SW 1271 (cell line): ENCODE data around the gene MCTP2.
A peak's percentile ranks its signal among the peaks of the same experiment; 100 is the strongest.

Experiments
- DNase-seq, 2 experiments: peaks; one replicate each; lab custom pipeline; 2025; lab: John Stamatoyannopoulos, UW

MCTP2 gene

DNA sequence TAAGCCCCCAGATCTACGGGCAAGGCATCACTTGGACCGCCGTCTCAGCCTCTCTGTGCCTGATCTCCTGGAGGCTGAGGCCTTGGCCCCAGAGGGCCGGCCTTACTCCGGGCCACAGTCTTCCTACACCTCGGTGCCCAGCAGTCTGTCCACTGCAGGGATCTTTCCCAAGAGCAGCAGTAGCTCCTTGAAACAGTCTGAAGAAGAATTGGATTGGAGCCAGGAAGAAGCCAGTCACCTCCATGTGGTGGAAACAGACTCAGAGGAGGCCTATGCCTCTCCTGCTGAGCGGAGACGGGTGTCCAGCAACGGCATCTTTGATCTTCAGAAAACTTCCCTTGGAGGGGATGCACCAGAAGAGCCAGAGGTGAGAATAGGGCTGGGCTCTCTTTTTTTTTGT, 67.0 kb downstream of the MCTP2 start:
- no peak for DNase-seq

DNA sequence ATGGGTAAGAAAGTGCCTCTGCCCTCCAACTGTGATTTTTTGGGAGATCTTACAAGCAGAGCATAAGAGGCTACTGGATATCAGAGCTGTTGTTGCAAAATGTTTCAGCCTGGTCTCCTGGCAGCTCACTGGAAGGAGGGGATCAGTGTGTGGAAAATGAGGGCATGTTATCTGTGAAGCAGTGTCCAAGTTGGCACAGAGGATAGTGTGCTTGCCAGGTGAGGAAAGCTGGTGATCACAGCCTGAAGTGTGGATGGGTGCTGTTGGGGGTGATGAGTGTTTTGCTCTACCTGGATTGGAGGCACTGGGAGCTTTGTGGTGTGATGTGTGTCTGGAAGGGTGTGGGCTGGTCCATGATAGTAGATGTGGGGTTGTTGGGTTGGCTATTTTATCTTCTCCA, 69.3 kb downstream of the MCTP2 start:
- no peak for DNase-seq

DNA sequence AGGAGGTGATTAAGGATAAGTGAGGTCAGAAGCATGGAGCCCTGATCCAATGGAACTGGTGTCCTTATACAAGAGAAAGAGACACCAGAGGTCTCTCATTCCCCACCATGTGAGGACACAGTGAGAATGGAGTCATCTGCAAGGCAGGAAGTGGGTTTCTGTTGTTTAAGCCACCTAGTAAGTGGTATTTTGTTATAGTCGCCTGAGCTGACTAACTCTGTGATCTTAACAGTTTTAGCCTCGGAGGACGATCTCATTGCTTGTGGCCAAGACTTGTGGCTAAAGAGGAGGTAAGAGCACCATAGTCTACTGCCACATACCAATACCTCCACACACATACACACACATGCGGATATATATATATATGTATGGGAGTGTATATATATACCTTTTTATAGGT, 73.8 kb downstream of the MCTP2 start:
- DNase-seq: no peak

DNA sequence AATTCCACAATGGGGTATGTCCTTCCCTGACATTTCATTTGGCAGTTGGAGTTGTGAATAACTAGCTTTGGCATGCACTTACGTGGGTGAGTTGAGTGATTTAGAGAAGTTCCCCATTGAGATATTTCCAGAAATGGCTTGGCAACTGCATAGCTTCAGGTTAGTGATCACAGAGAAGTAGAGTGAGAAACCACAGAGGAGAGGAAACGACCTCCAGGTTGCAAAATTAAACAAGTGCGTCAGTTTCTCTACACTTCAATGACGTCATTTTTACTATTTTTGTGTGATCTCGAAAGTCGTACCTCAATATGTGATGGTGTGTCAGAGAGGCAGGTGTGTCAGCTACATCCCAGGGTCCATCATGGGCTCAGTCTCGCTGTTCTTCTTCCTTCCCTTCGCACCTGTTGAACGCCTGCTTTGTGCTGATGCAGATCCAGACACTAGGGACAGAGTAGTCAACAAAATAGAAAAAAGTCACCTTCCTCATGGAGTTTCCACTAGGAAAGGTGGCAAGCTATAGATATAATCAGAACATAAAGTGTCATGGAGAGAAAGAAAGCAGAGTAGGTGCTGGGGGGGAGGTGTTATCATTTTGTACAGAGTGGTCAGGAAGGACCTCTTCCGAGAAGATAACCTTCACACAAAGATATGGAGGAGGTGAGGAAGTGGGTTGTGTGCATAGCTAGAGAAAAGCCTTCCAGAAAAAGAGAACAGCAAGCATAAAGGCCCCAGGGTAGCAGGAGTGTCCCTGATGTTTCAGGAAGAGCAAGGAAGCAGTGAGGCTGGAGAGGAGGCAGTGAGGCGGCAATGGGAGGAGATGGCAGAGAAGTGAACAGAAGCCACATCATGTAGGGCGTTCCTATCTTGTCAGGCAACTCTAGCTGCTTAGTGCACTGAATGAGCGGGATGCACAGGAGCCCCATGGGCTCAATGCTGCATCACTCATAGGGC, 75.6 kb downstream of the MCTP2 start:
- no peak for DNase-seq

DNA sequence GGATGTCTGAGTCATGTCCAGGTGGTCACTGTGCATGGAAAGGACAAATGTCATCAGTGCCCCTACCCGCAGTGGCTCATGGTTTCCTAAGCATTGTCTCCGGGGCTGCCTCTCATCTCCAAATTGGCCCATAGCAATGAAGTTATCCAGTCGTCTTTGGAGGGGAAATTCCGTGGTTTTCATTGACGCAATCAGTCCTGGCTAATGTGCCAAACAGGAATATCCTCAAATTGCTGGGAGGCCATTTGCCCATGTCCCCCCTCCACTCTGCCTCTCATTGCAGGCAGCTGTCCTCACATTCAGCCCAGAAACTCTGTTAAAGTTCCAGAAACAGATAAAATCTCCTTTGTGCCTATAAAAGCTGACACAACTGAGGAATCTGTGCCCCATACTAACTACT, 81.6 kb downstream of the MCTP2 start:
- DNase-seq: no peak

DNA sequence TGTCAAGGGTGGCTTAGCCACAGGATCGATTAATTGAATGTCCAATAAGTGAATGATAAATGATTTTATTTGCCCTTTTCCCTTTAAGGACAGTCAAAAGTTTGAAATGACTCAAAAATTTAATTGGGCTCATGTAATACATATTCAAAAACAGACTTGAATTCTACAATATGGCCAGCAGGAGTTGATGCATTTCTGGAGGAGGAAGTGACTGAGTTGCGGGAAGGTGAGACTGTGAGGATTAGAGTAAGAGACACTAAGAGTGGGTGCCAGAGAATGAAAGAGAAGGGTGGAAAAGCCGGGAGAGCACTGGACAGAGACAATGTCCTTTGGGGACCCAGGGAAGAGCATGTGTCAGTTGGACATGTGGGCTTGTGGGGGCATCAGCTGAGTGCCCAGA, 83.3 kb downstream of the MCTP2 start:
- DNase-seq: no peak

DNA sequence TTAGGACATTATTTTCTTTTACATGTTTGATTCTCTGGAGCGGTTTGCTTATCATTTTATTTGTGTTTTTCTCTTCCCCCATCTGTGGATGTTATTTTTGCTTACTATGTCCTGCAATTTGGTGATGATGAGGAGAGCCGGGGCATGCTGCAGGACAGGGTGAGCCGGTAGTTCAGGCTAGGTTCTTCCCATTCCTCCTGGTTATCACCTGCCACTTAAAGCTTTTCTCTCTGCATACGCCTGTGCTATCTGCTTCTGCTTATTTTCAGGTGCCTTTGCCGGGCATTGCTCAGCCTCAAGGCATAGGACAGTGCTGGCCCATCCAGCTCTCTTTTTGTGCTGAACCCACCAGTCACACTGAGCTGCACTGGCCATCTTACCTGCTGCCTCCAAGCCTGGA, 85.8 kb downstream of the MCTP2 start:
- DNase-seq: no peak

DNA sequence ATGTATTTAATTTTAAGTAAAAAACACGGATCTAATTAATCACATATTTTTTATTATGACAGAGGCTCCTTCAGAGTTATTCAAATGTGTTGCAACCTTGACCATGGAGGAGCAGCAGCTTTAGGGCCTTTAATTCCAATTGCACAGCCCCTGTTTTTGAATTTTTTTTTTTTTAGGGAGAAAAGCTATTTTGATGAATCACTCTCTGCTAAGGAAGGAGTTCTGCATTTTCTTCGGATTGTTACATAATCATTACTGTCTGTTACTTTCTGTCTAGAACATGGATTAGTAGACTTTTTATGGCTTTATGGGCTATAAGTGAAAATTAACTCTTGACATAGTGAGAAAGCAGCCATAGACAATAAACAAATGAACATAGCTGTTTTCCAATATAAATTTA, 90.8 kb downstream of the MCTP2 start:
- no peak for DNase-seq

DNA sequence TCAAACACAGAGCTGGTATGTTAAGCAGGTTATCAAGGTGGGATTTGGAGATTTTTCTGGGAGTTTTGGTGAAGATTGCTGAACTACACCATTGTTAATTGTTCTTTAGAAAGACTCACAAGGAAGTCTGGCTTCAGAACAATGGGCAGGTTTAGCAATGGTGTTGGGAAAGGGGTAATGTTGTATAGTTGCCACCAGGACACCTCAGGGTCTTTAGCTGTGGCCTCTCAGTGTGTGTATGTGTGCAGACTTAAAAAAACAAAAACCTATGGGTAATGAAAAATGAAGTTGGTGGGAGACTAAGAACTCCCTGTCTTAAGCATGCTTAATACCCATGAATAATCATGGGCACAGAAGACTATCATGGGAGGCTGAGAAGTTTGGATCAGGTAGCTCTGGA, 91.7 kb downstream of the MCTP2 start:
- DNase-seq: no peak

DNA sequence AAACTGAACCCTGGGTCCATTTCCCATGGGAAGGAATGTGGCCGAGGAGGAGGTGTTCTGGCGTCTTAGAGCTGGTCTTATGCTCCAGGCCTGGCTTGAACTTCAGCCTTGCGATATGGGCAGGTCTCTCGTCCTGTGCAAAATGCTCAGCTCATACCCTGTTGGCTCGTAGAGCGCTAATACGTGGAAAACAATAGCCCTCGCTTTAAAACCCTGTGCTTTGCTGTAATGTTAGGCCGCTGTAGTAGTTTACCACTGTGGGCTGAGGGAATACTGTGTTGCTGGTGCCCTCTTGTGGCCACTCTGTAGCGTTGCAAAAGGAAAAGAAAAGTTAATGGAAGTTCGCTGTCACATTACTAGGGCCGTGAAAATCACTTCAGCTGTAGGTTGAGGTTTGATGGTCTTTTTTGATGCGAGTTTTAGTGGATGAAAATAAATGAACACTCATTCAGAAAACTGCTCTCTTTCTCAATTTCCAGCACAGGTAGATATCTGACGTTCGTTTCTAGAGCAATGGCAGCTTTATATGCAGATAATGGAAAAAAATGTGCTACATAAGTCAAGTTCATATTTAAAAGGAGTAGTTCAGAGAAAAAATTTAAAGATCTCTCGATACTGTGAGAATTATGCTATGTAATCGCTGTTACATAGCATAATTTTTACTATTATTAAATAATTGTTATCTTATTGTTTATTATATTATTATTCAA, 92.9 kb downstream of the MCTP2 start:
- peak; percentile 21 to 57 for DNase-seq

DNA sequence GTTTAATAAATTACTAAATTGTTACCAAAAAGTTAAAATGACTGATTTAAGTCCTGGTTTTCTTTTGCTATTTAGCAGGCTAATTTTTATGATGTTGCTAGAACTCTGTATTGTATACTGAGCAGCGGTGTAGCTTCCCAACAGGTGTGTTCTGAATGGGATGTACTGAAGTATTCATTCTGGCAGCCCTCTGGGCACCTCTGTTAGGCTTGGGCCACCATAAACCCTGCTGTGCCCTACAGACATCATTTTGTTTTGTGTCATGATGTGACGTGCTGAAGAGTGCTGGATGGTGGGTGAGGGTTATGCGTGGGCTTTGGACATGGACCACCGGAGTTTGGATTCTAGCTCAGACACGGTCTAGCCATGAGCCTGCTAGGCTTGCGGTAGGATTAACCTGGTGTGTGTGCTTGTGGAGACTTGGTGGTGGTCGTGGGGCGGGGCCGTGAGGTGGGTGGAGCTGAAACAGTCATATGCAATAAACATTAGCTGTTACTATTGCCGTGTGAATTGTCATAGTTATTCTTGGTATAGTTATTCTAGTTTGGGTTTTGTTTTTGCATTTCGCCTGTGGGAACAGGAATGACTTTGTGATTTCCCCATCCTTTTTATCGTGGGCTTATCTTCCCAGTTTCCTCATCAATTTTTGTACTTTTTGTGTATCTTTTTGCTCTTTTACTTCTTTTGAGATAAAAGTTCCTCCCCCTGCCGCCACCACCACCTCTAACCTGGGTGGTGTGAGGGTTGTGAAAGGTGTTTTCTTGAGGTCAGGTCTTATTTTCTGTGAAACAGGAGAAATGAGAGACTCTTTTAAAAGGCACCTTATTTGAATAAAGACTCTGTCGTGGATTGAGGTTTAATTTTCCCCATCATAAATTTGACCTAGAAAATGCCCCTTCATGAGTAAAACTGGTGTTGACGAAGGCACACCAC, 93.7 kb downstream of the MCTP2 start:
- no peak for DNase-seq

DNA sequence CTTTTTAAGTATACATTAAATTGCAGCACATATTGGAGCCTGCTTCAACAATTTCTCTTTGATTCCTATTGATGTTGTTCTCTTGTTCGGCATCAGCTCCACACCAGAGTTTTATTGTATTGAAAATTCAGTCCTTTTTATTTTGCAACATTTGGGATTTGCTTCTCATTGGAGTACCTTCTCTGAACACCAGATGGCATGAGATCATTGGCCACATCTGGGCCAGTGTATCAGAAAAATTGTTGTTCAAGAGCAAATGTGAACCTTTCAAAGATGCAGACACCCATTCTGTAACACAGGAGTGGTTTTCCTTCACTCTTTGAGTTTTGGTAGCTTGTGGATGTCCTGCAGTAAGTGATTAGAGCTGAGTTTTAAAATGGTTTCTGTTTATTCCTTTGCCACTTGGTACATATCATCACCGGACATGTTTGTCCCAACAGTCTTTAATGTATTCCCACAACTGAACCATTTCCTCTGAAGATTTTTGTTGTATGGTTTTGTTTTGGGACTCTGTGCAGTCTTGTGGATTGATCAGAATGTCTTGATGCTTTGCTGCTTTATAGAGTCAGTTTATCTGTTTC, 96.1 kb downstream of the MCTP2 start:
- peak; percentile 24 to 39 for DNase-seq

DNA sequence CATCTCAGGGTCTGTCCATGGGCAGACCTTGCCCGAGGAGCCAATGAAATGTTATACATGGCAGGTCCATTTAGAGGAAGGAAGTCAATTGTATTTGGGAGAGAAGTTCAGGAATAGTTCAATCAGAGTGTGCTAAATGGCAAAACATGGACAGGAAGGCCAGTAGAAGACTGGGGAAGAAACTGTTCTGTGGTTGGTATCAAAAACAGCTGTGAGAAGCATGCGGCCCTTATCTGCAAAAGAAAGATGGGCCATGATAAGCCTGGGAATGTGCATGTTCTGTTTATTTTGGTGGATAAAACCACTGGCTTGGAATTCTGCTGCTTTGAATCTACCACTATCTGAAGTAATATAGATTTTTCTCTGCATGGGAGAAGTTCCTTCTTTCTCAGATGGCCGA, 100.4 kb downstream of the MCTP2 start:
- no peak for DNase-seq

DNA sequence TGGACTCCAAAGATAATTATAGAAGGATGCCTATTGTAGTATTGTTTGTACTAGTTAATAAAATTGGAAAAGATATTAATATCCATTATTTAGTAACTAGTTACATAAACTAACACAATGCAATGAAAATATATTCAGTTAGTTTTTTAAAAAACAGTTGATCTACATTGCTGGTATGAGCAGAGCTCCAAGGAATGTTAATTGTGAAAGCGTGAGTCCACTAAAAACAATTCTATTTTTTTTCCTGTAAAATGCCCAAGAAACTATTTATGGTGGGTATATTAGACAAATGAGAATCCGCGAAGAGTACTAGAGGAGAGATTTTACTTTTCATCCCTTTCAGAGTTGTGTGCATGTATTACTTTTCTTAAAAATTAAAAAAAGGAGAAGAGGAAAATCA, 104.3 kb downstream of the MCTP2 start:
- DNase-seq: no peak

DNA sequence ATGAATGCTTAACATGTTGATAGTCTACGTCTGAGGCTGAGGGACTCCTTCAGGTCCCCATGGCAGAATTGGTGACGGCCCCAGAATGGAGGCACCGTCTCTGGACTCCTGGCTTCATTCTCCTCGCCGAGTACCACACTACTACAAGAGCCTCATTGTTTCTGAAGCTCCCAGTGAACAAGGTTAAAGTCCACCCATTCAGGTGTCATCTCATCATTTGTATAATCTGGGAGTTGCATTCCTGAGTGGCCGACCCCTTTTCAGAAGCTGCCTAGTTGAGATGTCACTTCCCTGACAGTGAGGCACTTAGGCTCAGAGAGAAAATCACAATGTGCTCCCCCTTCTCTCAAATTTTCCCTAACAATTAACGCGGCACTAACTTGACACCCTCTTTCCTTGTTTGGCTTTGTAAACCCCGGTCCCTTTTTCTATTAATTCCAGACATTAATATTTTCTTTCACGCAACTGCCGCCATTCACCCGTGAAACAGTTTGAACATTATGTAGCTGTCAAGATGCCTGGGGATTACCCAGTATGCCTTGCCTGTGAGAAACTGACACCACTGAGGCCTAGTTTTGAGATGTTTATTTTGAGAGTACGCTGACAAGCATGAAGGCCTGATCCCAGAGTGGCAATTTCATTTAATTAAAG, 105.6 kb downstream of the MCTP2 start:
- DNase-seq: no peak

DNA sequence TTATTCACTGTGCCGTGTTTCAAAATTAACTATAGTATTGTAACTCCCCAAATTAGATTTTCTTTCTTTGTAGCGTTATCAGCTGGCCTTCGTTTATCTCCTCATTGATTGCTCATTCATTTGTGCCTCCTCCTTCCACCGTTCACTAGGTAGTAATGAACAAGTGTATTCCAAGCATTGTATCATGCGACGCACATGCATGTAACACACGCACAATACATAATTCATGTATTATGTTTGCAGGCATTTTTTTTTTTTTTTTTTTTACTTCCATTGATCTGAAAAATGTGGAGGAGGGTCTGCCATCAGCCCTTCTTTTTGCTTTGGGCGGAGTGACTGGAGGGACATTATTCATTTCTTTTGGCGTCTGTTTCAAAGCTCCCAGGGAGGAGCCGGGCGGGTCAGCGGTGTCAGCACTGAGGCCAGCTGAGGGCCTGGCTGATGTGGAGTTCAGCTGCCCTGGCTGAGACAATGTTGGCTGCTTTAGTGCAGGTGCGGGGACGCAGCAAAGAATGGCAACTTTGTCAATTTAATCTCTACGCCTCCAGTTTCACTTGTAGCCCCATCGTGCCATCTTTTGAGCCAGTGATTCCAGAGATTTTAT, 107.0 kb downstream of the MCTP2 start:
- DNase-seq: no peak

DNA sequence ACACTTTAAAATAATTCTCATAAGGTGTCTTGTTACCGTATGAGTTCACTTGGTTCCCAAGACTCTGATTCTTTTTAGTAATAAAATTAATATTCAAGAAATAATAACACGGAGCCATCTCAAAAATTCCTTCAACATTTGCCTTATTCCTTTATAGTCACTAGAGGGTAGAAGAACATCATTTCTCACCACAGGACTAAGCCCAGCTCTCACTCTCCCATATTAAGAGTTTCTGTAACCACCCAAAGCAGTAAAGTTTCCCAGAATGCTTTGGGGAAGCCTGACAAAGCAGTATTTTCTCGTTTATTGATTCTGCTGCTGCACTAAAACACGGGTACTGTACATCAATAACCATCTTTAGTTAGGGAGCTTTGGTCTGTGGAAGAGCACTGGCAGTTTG, 114.9 kb downstream of the MCTP2 start:
- no peak for DNase-seq

DNA sequence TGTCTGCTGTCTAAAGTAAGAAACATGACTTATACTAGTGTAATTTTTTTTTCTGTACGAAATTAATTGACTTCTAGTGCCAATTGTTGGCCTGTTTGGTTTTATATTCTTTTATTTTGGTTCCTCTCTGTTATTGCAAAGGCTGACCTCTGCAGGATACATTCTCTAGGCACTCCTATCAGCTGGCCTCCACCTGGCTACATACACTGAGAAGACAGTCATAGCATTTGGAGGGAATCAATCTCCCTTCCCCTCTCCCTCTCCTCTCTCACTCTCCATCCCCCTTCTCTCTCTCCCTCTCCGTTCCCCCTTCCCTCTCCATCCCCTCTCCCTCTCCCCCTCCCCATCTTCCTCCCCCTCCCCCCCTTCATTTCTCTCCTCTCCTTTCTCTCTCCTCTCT, 116.7 kb downstream of the MCTP2 start:
- no peak for DNase-seq

DNA sequence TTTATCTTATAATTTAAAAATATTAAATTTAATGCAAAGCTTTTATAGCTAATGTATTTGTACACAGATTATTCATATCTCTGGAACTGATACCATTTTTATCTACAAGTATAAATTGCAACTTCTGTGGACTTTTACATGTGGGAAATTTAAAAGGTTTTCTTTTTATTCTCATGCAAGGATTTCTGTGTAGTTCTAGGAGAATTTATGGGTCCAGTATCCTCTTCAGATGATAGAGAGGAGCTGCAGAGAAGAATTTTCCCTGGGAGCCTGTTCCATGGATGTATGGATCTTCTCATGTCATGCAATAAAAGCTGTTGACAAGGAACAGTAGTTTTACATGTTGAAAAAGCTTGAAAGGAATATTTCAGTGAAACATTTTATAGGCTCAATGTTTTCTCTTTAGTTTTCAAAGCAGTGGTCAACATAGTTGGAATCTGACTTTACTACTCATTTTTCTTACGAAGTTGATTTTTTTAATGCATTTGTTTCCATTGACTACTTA, 119.7 kb downstream of the MCTP2 start:
- DNase-seq: no peak

DNA sequence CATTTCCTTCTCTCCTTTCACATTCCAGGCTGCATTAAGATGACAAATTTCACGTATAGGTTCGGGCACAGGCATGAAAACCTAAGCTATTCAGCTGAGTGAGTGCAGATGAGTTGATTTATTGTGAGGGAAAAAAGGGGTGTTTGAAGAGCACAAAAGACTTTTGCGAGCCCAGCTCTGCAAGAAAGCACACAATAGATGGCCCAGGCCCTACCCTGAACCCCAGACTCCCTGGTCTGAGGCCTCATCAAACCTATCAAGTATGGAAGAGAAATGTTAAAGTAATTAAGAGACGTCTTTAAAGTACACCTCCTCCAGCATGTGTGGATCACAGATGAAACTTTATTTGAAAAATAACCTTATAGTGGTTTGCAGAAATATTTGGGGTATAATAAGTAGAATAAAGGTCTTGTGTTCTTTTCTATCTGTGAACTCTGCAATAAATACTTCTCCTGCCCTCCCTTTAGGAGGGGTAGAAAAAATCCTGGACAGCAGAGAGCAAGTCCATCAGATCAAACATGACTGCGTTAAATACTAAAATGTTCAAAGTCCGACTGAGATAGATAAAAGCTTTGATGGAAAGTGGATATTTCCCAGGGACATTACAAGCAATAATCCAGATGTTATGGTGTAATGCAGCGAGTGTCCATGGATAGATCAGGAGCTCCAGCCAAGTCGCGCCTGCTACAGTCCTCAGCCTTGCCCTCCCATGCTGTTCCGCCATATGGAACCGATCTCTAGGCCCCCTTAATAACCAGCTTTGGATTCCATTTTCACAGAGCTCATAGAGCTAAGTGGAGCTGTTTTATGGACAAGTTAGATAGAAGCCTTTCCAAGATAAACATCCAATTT, 121.5 kb downstream of the MCTP2 start:
- no peak for DNase-seq
